IPS-18a (cell line): ENCODE measurements around the gene MTX3.

Experiments used
- H3K27ac ChIP-seq: one replicate; pipeline ENCODE4 v1.5.1; 2013; ENCODE audit warnings: low read length
- H3K27me3 ChIP-seq: one replicate; pipeline ENCODE4 v1.6.1; 2013; ENCODE audit warnings: mild to moderate bottlenecking, low read length; ENCODE audit not compliant: control insufficient read depth, insufficient read depth
- H3K36me3 ChIP-seq: one replicate; pipeline ENCODE4 v1.6.1; 2013; ENCODE audit warnings: low read depth, low read length; ENCODE audit not compliant: control insufficient read depth
- H3K4me1 ChIP-seq: one replicate; pipeline ENCODE4 v1.6.1; 2013; ENCODE audit warnings: low read depth, low read length; ENCODE audit not compliant: control insufficient read depth
- H3K4me3 ChIP-seq: one replicate; pipeline ENCODE4 v1.5.1; 2013; ENCODE audit warnings: low read length
- H3K9ac ChIP-seq: one replicate; pipeline ENCODE4 v1.6.1; 2013; ENCODE audit warnings: mild to moderate bottlenecking, low read length, moderate library complexity
- H3K9me3 ChIP-seq: one replicate; pipeline ENCODE4 v1.6.1; 2013; ENCODE audit warnings: low read depth, low read length; ENCODE audit not compliant: control insufficient read depth

The MTX3 gene

DNA sequence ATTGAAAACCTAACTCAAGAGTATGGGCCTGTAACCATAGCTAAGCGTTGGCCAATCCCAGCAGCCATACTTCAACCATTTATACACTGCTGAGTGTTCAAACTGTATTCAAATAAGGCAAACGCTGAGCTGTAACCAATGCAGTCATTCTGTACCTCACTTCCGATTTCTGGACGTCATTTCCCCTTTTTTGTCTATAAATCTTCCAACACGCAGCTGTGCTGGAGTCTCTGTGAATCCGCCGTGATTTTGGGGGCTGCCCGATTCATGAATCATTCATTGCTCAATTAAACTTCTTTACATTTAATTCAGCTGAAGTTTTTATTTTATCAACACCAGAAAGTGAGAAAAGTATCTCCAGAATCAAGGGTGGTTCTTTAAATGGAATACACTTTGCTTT, 31.7 kb downstream of the MTX3 start:
- Histone ChIP-seq H3K9ac (no peak overlapping the region), H3K36me3 (no peaks in the 10 kb centered on the region), H3K27me3 (no peaks in the 10 kb centered on the region), H3K27ac (no peak overlapping the region), H3K4me3 (no peak overlapping the region), H3K4me1 (no peaks in the 10 kb centered on the region), H3K9me3 (no peaks in the 10 kb centered on the region)

DNA sequence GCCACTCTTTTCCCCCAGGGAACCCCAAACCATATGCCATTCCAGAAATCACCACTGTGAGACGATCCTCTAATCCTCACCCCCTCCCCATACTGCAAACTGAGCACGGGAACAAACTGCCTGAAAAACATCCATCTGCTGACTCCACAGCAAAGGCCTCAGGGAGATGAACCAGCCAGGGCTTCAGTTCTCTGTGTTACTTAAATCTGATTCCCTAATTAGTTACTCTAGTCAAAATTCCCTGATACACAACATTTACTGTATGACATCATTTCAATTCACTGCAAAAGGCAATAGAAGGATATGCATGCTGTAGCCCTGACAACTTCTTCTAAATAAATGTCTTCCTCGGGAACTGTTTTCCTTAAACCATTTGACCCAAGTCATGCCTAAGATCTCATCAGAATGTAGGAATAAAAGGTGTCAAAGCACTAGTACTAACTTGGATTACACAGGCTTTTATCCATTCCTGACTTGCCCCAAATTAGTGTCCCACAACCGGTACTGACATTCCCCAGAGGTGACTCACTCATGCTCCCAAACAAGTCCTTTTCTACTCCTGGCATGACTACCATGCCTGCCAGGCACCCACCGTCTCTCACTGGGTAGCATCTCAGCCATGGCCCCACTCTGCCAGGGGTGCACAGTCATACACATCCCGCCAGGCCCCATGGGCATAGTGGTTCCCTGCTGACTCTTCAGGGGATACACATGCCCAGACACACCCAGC, 35.0 kb downstream of the MTX3 start:
- Histone ChIP-seq H3K4me1 (no peaks in the 10 kb centered on the region), H3K9ac (no peak overlapping the region), H3K9me3 (no peaks in the 10 kb centered on the region), H3K27ac (no peak overlapping the region), H3K27me3 (no peaks in the 10 kb centered on the region), H3K36me3 (no peaks in the 10 kb centered on the region), H3K4me3 (no peak overlapping the region)

DNA sequence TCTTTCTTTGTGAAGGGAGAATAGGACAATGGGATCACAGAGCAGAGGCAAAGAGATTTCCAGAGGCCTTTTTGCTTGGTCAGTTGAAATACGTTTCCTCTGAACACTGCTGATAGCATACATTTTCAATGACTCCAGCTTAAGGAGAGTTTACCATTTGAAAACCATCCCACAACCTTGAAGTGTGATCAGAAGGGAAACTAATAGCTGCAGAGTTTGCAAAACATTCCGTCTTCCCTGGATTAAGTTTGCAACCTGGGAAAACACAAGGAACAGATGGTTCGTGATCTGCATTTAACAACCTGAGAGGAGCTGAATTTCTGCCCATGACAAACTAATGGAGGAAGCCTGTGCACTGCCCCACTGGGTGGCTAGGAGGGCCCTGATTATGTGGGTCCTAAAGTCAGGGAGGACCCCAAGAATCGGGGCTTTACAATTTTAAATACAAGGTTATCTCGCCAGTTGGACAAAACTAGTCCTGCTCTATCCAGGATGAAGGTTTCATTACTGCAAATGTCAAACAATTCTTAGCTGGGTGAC, 35.6 kb downstream of the MTX3 start:
- H3K4me1 ChIP-seq: no peaks in the 10 kb centered on the region
- no peak overlapping the region for H3K27ac ChIP-seq
- H3K27me3 ChIP-seq: no peaks in the 10 kb centered on the region
- no peak overlapping the region for H3K9ac ChIP-seq
- H3K4me3 ChIP-seq: no peak overlapping the region
- H3K9me3 ChIP-seq: no peaks in the 10 kb centered on the region
- no peaks in the 10 kb centered on the region for H3K36me3 ChIP-seq

DNA sequence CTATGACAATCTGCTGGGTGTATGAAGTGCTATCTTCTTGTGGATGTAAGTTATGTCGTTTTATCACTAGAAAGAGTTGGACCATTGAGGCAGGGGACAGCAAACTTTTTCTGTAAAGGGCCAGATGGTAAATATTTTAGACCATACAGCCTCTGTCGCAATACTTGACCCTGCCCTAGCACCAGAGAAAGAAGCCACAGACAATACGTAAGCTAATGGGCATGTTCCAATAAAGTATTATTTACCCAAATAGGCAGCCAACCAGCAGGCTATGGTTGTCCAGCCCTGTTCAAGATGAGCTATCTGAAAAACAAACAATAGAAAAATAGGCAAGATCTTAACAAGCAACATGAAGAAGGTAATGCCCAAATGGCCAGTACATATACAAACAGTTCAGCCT, 36.4 kb downstream of the MTX3 start:
- H3K4me1 ChIP-seq: no peaks in the 10 kb centered on the region
- no peak overlapping the region for H3K9ac ChIP-seq
- H3K9me3 ChIP-seq: no peaks in the 10 kb centered on the region
- H3K27me3 ChIP-seq: no peaks in the 10 kb centered on the region
- no peaks in the 10 kb centered on the region for H3K36me3 ChIP-seq
- H3K27ac ChIP-seq: no peak overlapping the region
- no peak overlapping the region for H3K4me3 ChIP-seq

DNA sequence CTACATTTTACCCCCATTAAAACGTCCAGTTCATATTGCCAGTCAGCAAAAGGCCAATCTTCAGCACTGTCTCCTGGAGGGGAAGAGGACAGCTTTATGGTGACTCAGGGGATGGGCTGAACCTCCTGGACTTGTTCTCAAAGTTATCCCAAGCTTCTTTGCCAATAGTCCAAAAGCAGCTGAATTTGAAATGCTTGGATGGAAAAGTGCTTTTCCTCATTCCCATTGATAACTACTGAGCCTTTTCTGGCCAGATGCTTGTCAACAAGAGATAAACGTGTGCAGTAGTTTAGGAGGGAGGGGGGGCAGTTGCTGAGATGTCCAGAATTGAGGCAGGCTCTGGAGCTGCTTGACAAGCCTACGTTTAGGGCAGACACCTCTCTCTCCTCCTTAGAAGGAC, 43.5 kb downstream of the MTX3 start:
- H3K27me3 ChIP-seq: no peaks in the 10 kb centered on the region
- no peaks in the 10 kb centered on the region for H3K9me3 ChIP-seq
- no peak overlapping the region for H3K4me3 ChIP-seq
- no peak overlapping the region for H3K27ac ChIP-seq
- no peaks in the 10 kb centered on the region for H3K36me3 ChIP-seq
- no peak overlapping the region for H3K9ac ChIP-seq
- no peaks in the 10 kb centered on the region for H3K4me1 ChIP-seq

DNA sequence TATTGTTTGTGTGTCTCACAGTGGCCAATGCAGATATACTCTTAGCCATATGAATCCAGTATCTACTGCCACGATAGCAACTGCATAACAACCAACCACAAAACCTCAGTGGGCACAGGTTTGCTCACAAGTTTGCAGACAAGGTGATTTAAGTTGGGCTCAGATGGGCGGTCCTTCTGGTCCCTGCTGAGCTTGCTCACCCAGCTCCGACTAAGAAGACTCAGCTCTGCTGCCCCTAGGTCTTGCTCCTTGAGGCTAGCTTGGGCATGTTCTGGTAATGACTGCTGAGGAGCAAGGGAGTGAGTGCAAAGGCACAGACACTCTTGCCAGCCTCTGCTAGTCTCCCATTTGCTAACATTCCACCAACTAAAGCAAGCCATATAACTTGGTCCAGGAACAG, 52.6 kb downstream of the MTX3 start:
- Histone ChIP-seq H3K9me3 (no peaks in the 10 kb centered on the region), H3K27me3 (no peaks in the 10 kb centered on the region), H3K4me3 (no peak overlapping the region), H3K36me3 (no peaks in the 10 kb centered on the region), H3K27ac (no peak overlapping the region), H3K9ac (no peak overlapping the region), H3K4me1 (no peaks in the 10 kb centered on the region)

DNA sequence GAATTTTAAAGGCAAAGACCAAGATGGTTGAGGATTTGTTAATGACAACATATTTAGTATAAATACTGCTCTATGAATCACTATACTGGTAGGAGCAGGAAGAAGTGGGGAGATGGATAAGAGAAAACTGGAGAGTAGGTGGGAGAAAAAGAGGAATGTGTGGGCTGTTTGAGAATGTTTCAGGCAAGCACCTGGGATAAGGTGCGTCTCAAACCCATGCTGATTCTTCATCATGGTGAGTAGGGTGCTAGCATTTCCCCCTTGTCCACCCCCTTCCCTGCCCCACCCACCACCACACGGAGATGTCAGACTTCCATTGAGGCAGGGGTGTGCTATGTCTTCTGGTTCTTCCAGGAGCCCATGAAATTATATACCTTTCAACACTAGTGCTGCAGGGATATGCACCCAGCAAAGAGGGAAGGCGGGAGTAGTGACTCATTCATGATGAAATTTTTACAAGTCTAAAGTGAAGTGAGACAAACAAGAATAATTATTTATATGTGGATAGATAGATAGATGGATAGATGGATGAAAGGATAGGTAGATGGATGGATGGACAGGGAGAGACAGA, 54.3 kb downstream of the MTX3 start:
- H3K4me1 ChIP-seq: no peaks in the 10 kb centered on the region
- no peaks in the 10 kb centered on the region for H3K27me3 ChIP-seq
- H3K36me3 ChIP-seq: no peaks in the 10 kb centered on the region
- H3K9me3 ChIP-seq: no peaks in the 10 kb centered on the region
- no peak overlapping the region for H3K27ac ChIP-seq
- H3K9ac ChIP-seq: no peak overlapping the region
- H3K4me3 ChIP-seq: no peak overlapping the region

DNA sequence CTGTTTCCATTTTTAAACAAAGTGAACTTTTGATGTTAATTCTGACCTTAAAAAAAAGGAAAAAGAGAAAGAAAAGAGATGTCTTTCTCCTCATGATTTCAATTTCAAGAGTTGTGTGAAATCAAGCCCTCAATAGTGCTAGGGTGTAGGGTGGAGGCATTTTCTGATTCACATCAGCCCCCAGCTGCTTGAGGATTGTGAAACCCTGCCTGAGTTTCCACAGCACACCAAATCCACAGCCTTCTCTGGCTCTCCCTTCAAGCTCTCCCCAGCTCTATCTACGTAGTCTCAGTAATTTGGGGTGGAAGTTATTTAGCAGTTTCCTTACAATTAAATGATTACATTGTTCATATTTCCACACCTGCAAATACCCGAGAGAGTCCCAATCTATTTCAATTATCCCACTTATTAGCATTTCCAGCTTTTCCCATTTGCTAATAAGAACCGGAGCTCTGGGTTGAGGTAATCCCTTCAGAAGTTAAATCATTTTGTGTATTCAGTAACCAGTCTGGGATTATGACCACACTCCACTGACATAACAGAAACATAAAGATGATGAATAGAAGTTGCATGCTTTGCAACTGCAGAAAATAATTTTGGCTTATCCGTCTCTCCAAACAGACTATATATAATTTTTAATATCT, 54.9 kb downstream of the MTX3 start:
- Histone ChIP-seq H3K27me3 (no peaks in the 10 kb centered on the region), H3K9me3 (no peaks in the 10 kb centered on the region), H3K4me1 (no peaks in the 10 kb centered on the region), H3K9ac (no peak overlapping the region), H3K36me3 (no peaks in the 10 kb centered on the region), H3K27ac (no peak overlapping the region), H3K4me3 (no peak overlapping the region)

DNA sequence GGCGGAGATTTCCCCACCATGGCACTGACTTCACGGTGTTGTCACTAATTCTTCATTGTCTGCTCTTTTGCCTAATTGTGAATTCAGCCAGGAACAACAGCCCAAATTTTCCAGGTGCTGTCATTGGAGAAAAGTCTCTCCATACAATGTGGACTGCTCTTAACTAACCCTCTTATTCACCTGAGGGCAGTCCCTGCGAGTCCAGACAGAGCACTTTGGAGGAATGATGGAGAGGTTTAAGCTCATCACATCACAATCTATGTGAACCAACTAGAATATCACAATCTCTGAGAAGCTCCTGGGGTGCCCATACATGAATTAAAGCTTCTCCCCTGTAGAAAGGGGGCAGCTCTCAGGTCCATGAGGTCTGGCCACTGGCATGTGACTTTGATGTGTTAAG, 56.4 kb downstream of the MTX3 start:
- Histone ChIP-seq H3K36me3 (no peaks in the 10 kb centered on the region), H3K4me3 (no peak overlapping the region), H3K9me3 (no peaks in the 10 kb centered on the region), H3K27me3 (no peaks in the 10 kb centered on the region), H3K9ac (no peak overlapping the region), H3K27ac (no peak overlapping the region), H3K4me1 (no peaks in the 10 kb centered on the region)

DNA sequence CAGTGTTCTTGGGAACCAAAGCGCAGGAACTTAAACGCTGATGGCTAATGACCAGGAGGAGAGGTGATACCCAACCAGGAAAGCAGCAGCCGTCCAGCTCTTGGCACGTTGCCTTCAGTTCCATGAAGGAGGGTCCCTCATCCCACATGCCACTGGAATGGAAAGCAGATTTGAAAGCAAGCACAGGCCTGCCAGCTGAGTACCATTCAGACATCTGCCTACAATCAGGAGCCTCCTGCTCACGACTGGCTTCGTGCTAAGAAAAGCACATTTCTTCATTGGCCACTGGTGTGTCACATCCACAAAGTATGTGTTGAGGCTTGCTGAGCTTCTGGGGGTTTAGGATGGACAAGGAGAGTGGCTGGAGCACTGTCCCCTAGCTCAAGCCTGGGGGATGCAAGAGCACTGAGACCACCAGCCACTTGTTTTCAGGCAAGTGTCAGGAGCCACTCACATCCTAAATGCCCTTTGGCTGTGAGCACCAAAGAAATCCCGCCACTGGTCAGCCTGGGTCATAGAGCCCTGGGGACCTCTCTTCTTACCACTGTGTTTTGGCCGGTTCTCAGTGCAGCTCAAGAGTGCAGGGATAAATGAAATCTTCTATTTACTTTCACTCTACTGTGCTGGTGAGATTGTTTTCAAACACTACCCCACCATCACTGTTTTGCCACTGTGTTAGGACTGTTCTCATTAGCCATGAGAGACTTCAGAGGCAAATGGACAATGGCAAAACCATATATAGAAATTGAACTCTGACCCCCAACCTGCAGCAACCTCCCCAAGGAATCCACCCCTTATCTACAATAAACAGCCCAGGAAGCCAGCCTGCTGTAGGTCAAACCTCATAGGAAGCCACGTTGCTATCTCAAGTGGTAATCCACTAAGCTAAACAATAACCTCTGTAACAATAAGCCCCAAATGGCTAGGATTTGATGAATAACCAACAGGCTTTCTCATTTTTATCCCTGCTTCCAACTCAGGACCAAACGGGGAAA, 58.3 kb downstream of the MTX3 start:
- Histone ChIP-seq H3K9me3 (no peaks in the 10 kb centered on the region), H3K9ac (no peak overlapping the region), H3K4me3 (no peak overlapping the region), H3K4me1 (no peaks in the 10 kb centered on the region), H3K27ac (no peak overlapping the region), H3K27me3 (no peaks in the 10 kb centered on the region), H3K36me3 (no peaks in the 10 kb centered on the region)

DNA sequence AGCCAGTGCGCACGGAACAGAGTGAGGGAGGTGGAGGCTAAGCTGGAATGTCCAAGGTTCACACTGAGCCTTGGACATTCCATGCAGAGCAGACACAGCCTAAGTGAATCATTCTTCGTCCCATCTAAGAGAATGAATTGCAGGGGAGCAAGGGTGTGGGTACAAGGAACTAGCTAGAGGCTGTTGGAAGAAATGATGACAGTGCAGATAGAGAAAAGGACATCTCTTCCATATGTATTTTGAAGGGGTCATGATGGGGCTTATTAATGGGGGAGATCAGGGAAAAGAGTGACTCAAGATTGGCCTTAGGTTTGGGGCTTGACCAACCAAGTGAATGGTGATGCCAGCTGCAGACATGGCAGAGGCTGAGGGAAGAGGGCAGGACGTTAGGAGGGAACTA, 59.2 kb downstream of the MTX3 start:
- H3K4me1 ChIP-seq: no peaks in the 10 kb centered on the region
- no peaks in the 10 kb centered on the region for H3K36me3 ChIP-seq
- no peak overlapping the region for H3K27ac ChIP-seq
- no peak overlapping the region for H3K4me3 ChIP-seq
- no peak overlapping the region for H3K9ac ChIP-seq
- H3K9me3 ChIP-seq: no peaks in the 10 kb centered on the region
- no peaks in the 10 kb centered on the region for H3K27me3 ChIP-seq
